ENCODE measurements around the gene PPTC7. TPM values are rescaled to one million over a fixed set of nuclear protein-coding genes. Genes with fewer than 3 reads are reported as not detected.
A peak's percentile ranks its signal among the peaks of the same experiment; 100 is the strongest.

The PPTC7 gene
- total and polyA plus RNA-seq, 2 of the 13 experiments (the other 11 are each of a cell fraction or from before 2014, with no cell fraction given): 4.8 to 12.3 TPM

DNA sequence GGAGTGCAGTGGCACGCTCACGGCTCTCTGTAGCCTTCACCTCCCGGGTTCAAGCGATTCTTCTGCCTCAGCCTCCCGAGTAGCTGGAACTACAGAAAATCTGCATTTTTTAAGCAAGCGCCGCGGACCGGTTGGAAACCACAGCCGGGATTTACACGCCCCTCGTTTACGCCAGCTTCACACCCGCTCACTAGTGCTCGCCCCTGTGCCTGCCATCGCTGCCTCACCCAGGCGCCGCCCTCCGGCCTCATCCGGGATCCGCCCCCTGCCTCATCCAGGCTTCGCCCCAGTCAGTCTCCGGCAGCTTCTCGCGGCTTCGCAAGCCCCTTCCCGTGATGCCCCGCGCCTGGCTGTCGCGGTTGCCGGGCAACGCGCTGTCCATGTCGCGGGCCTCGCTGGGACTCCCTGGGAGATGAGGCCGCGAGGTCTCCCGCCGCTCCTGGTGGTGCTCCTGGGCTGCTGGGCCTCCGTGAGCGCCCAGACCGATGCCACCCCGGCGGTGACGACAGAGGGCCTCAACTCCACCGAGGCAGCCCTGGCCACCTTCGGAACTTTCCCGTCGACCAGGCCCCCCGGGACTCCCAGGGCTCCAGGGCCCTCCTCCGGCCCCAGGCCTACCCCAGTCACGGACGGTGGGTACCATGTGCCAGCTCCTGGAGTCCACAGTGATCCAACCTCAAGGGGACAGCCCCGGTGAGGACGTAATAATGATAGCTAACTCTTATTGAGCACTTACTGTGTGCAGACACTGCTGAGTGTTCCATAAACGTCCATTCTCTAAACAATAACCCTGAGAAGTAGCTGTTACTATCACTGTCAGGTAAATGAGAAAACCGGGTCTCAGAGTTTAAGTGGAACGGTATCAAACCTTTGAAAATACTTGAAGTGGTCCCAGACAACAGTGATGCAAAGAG, 30.9 kb upstream of the PPTC7 start, which contains the start of gene TCTN1 (continued):
- TF ChIP-seq, protein P1, sequence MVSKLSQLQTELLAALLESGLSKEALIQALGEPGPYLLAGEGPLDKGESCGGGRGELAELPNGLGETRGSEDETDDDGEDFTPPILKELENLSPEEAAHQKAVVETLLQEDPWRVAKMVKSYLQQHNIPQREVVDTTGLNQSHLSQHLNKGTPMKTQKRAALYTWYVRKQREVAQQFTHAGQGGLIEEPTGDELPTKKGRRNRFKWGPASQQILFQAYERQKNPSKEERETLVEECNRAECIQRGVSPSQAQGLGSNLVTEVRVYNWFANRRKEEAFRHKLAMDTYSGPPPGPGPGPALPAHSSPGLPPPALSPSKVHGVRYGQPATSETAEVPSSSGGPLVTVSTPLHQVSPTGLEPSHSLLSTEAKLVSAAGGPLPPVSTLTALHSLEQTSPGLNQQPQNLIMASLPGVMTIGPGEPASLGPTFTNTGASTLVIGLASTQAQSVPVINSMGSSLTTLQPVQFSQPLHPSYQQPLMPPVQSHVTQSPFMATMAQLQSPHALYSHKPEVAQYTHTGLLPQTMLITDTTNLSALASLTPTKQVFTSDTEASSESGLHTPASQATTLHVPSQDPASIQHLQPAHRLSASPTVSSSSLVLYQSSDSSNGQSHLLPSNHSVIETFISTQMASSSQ (IDR thresholded peaks at IDR 0.05; ENCODE audit: low read depth): no peak
- TF ChIP-seq, protein P1 (CRISPR knock-in tag; IDR thresholded peaks at IDR 0.05; ENCODE audit: borderline replicate concordance): peak; percentile 62; the same call in 1 of the 2 replicates
- TF ChIP-seq IRF2 (CRISPR knock-in tag; IDR thresholded peaks at IDR 0.05) (0 out of 2 replicates have a peak, but pooled peaks have one; percentile 34), ZNF557 (CRISPR knock-in tag; IDR thresholded peaks at IDR 0.05) (no peak; the same call in 1 of the 2 replicates), ZKSCAN8 (CRISPR knock-in tag; IDR thresholded peaks at IDR 0.05; ENCODE audit: borderline replicate concordance) (0 out of 2 replicates have a peak, but pooled peaks have one; percentile 65), HMGA1 (CRISPR knock-in tag; conservative IDR thresholded peaks at IDR 0.05) (no peak), AFF4 (CRISPR knock-in tag; IDR thresholded peaks at IDR 0.05) (no peak), ATF1 (CRISPR knock-in tag; IDR thresholded peaks at IDR 0.05) (no peak), DMAP1 (CRISPR knock-in tag; IDR thresholded peaks at IDR 0.05) (peak; percentile 82), MIER2 (CRISPR knock-in tag; IDR thresholded peaks at IDR 0.05) (no peak; the same call in 1 of the 2 replicates), ARID3A (IDR thresholded peaks at IDR 0.05; ENCODE audit: low read depth, low read length) (peak; percentile 7; the same call in 1 of the 2 replicates), ZNF564 (CRISPR knock-in tag; IDR thresholded peaks at IDR 0.05) (no peak), ZNF598 (CRISPR knock-in tag; IDR thresholded peaks at IDR 0.05; ENCODE audit: borderline replicate concordance) (peak; percentile 88; the same call in 1 of the 2 replicates), SMARCC2 (IDR thresholded peaks at IDR 0.05) (no peak), ZMYM2 (CRISPR knock-in tag; IDR thresholded peaks at IDR 0.05) (no peak), CENPX (CRISPR knock-in tag; IDR thresholded peaks at IDR 0.05) (no peak), MXD3 (CRISPR knock-in tag; IDR thresholded peaks at IDR 0.05) (peak; percentile 79; the same call in 1 of the 2 replicates)
- TF ChIP-seq, protein P2, sequence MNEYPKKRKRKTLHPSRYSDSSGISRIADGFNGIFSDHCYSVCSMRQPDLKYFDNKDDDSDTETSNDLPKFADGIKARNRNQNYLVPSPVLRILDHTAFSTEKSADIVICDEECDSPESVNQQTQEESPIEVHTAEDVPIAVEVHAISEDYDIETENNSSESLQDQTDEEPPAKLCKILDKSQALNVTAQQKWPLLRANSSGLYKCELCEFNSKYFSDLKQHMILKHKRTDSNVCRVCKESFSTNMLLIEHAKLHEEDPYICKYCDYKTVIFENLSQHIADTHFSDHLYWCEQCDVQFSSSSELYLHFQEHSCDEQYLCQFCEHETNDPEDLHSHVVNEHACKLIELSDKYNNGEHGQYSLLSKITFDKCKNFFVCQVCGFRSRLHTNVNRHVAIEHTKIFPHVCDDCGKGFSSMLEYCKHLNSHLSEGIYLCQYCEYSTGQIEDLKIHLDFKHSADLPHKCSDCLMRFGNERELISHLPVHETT (CRISPR knock-in tag; conservative IDR thresholded peaks at IDR 0.05): no peak
